AG09319 (cell line): ENCODE results near the gene ANK2.

ENCODE experiments used
- DNase-seq: peaks from one replicate; pipeline ENCODE4 v3.0.0-alpha.2; 2010; ENCODE audit warnings: low read depth; ENCODE audit errors: extremely low read depth
- TF ChIP-seq, protein P1 (sequence below): IDR thresholded peaks from 2 replicates; pipeline ENCODE4 v1.5.1; 2011; ENCODE audit warnings: low read depth, mild to moderate bottlenecking, inconsistent platforms, low read length, moderate library complexity

The ANK2 gene

DNA sequence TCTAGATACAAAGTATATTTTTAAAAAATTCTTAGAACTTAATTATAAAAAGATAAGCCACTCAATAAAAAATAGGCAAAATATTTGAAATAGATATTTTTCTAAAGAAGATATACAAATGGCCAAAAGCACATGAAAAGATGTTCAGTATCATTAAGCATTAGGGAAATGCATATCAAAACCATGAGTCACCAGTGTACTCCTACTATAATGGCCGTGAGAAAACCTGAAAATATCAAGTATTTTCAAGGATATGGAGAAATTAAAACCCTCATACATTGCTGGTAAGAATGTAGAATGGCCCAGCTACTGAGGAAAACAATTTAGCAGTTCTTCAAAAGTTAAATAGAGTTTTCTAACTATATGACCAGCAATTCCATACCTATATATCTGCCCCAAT, 374.2 kb downstream of the ANK2 start:
- TF ChIP-seq, protein P1, sequence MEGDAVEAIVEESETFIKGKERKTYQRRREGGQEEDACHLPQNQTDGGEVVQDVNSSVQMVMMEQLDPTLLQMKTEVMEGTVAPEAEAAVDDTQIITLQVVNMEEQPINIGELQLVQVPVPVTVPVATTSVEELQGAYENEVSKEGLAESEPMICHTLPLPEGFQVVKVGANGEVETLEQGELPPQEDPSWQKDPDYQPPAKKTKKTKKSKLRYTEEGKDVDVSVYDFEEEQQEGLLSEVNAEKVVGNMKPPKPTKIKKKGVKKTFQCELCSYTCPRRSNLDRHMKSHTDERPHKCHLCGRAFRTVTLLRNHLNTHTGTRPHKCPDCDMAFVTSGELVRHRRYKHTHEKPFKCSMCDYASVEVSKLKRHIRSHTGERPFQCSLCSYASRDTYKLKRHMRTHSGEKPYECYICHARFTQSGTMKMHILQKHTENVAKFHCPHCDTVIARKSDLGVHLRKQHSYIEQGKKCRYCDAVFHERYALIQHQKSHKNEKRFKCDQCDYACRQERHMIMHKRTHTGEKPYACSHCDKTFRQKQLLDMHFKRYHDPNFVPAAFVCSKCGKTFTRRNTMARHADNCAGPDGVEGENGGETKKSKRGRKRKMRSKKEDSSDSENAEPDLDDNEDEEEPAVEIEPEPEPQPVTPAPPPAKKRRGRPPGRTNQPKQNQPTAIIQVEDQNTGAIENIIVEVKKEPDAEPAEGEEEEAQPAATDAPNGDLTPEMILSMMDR, result no peak
- no peak for DNase-seq

DNA sequence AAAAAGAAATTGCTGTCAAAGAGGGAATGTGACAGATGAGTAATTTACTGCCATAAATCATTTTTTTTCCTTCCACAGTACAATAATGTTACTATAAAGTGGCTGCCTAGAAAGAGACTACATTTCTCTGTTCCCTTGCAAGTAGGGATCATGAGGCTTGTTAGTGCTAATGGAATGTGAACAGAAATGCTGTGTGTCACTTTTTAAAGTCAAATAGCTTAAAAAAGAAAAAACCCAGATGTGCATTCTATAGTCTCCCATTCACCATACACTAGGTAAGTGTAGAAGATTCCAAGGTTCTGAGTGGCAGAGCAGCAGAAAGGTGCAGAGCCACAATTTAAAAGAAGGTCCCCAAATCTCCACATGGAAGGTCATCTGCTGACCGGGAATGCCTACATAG, 383.7 kb downstream of the ANK2 start:
- TF ChIP-seq, protein P1, result no peak
- no peak for DNase-seq
